ENCODE results near the gene GAL3ST2. TPM values are rescaled to one million over a fixed set of nuclear protein-coding genes. Genes with fewer than 3 reads are reported as not detected.

Gene GAL3ST2
- total RNA-seq, 4 donors from 2014 or later, result 0.80 to 3.3 TPM; not detected in 2

DNA sequence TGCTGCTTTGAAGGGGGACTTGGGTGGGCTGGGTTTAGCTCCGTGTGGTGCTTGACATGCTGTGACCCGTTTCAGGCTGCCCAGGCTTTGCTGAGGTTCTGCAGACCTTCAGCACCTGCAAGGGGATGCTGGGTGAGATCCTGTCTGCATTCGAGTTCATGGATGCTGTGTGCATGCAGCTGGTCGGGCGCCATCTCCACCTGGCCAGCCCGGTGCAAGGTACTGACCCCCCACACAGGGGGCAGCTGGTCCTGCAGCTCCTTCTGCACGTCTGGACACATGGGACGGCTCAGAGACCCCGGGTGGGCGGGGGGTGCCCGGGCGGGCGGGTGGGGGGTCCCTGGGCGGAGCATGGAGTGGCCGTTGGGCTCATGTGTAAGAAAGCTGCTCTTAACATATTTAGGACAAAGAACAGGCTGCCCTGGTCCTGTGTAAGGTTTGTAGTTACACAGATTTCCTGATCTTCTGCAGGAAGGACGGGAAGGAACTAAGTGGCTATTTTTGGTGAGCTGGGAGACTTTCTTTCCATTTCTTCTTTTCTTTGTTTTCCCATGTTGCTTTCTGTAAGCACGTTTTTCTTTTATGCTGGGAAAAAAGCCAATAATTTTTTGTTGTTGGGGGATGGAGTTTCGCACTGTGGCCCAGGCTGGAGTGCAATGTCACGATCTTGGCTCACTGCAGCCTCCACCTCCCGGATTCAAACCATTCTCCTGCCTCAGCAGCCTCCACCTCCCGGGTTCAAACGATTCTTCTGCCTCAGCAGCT, 26.4 kb upstream of the GAL3ST2 start:
- H3K36me3 ChIP-seq, result peaks cover 0 to 34% (median 0%) of the 10 kb centered on the region in 3 donors

DNA sequence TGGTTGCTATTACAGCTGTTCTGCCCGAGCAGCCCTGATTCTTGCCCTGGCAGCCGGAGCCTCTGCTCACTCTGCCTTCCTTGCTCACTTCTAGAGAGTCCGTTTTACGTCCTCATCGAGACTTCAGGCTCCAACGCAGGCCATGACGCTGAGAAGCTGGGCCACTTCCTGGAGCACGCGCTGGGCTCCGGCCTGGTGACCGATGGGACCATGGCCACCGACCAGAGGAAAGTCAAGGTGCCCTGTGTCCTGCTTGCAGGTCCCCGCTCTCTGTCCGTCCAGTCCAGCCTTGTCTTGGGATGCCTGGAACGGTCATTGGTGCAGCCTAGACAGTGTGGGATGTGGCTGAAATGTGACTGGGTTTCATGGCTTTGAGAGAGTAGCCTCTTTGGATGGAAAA, 25.5 kb upstream of the GAL3ST2 start:
- no peaks in the 10 kb centered on the region for H3K27me3 ChIP-seq
- H3K9me3 ChIP-seq, result no peaks in the 10 kb centered on the region
- no peaks in the 10 kb centered on the region for H3K4me1 ChIP-seq
- H3K27ac ChIP-seq, result no peak overlapping the region
- H3K36me3 ChIP-seq, result peaks cover 0 to 35% (median 0%) of the 10 kb centered on the region in 3 donors
- no peak for DNase-seq
- no peak overlapping the region for H3K4me3 ChIP-seq
- TF ChIP-seq, protein P1, sequence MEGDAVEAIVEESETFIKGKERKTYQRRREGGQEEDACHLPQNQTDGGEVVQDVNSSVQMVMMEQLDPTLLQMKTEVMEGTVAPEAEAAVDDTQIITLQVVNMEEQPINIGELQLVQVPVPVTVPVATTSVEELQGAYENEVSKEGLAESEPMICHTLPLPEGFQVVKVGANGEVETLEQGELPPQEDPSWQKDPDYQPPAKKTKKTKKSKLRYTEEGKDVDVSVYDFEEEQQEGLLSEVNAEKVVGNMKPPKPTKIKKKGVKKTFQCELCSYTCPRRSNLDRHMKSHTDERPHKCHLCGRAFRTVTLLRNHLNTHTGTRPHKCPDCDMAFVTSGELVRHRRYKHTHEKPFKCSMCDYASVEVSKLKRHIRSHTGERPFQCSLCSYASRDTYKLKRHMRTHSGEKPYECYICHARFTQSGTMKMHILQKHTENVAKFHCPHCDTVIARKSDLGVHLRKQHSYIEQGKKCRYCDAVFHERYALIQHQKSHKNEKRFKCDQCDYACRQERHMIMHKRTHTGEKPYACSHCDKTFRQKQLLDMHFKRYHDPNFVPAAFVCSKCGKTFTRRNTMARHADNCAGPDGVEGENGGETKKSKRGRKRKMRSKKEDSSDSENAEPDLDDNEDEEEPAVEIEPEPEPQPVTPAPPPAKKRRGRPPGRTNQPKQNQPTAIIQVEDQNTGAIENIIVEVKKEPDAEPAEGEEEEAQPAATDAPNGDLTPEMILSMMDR (IDR thresholded peaks at IDR 0.05), result no peak
- no peak for TF ChIP-seq POLR2A (IDR thresholded peaks at IDR 0.05)

More for the DNA sequence above, 26.4 kb upstream of the GAL3ST2 start:
- no peak for TF ChIP-seq POLR2A (IDR thresholded peaks at IDR 0.05)
- TF ChIP-seq, protein P1 (IDR thresholded peaks at IDR 0.05), result no peak
- H3K27me3 ChIP-seq, result no peaks in the 10 kb centered on the region
- H3K27ac ChIP-seq, result no peak overlapping the region
- DNase-seq, result no peak
- H3K4me1 ChIP-seq, result no peaks in the 10 kb centered on the region
- no peak overlapping the region for H3K4me3 ChIP-seq
- H3K9me3 ChIP-seq, result no peaks in the 10 kb centered on the region

DNA sequence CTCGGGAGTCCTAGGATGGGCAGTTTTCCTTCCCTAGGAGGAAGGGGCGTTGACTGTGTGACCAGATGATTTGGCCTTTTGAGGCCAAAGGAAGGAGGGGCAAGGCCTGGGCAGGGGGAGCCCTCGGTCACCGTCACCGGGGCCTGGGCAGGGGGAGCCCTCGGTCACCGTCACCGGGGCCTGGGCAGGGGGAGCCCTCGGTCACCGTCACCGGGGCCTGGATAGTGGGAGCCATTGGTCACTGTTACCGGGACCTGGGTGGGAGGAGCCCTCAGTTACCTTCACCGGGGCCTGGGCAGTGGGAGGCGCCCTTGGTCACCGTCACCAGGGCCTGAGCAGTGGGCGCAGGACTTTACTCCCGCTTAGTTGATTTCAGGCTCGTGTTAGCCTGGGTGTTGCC, 24.8 kb upstream of the GAL3ST2 start:
- no peaks in the 10 kb centered on the region for H3K9me3 ChIP-seq
- no peak overlapping the region for H3K4me3 ChIP-seq
- no peak overlapping the region for H3K27ac ChIP-seq
- no peaks in the 10 kb centered on the region for H3K27me3 ChIP-seq
- no peaks in the 10 kb centered on the region for H3K4me1 ChIP-seq
- TF ChIP-seq, protein P1 (IDR thresholded peaks at IDR 0.05), result no peak
- no peak for TF ChIP-seq POLR2A (IDR thresholded peaks at IDR 0.05)
- peaks cover 0 to 41% (median 0%) of the 10 kb centered on the region in 3 donors for H3K36me3 ChIP-seq
- DNase-seq, result no peak

DNA sequence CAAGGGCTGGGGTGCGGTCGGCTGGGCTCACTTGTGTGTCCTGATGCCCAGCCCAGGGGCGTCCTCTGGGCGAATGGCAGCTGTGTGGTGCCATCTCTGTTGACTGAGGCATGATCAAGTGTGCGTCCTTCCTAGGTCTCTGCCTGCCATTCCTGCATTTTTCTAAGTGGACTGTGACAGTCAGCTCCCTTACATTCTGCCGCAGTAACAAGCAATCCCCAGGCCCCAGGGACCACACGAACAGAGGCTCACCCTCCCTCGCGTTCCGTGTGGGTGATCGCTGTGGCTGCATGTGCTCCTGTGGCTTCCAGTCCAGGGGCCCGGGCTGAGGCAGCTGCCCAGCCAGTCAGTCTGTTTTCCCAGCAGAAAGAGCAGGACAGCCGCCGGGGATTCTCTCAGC, 24.4 kb upstream of the GAL3ST2 start:
- Histone ChIP-seq H3K4me3 (no peak overlapping the region), H3K27ac (no peak overlapping the region), H3K27me3 (no peaks in the 10 kb centered on the region), H3K4me1 (no peaks in the 10 kb centered on the region), H3K9me3 (no peaks in the 10 kb centered on the region), H3K36me3 (peaks cover 0 to 46% (median 0%) of the 10 kb centered on the region in 3 donors)
- DNase-seq, result no peak
- TF ChIP-seq, protein P1 (IDR thresholded peaks at IDR 0.05), result no peak
- TF ChIP-seq POLR2A (IDR thresholded peaks at IDR 0.05), result no peak

DNA sequence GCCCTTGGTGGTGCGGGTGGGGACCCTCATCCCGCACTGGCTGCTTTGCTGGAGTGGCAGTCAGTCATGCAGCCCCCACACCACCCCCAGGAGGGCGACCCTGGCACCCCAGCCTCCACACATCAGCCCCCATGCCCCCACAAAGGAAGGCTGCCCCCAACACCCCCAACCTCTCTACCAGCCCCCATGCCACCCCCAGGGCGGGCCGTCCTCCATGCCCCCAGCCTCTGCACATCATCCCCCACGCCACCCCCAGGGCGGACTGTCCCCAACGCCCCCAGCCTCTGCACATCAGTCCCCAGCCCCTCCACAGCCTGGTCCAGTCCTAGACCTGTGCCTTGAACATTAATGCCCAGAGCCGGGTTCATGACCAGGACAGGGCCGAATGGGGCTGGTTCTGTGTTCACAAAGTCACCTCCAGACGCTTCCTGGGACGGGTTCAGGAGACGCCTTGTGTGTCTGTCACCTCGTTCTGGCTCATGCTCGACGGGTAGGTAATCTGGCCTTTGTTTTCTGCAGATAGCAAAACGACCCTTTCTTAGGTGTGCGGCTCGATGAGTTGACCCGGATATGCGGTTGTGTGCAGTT, 23.8 kb upstream of the GAL3ST2 start:
- no peak for DNase-seq
- TF ChIP-seq POLR2A (IDR thresholded peaks at IDR 0.05), result no peak
- TF ChIP-seq, protein P1 (IDR thresholded peaks at IDR 0.05), result no peak
- no peaks in the 10 kb centered on the region for H3K27me3 ChIP-seq
- peaks cover 0 to 47% (median 0%) of the 10 kb centered on the region in 3 donors for H3K36me3 ChIP-seq
- no peak overlapping the region for H3K4me3 ChIP-seq
- no peaks in the 10 kb centered on the region for H3K4me1 ChIP-seq
- no peak overlapping the region for H3K27ac ChIP-seq
- no peaks in the 10 kb centered on the region for H3K9me3 ChIP-seq

All from Peyer's patch (tissue), 4 donors.